GM12878 (cell line): ENCODE results near the gene ZNF691. TPM values are rescaled to one million over a fixed set of nuclear protein-coding genes. Genes with fewer than 3 reads are reported as not detected.
A peak's percentile ranks its signal among the peaks of the same experiment; 100 is the strongest.

Source experiments
- KLF5 ChIP-seq: fragments of 450-650 bp; IDR thresholded peaks from 2 replicates; pipeline ENCODE4 v1.6.1; 2014; ENCODE audit warnings: mild to moderate bottlenecking; ENCODE audit not compliant: partially characterized antibody
- NBN ChIP-seq: fragments of 450-650 bp; IDR thresholded peaks from 2 replicates; pipeline ENCODE4 v1.6.1; 2016
- NFYB ChIP-seq: IDR thresholded peaks from 2 replicates; pipeline ENCODE4 v1.6.1; 2011; ENCODE audit warnings: low read depth, mild to moderate bottlenecking, low read length, improper control_type of control experiment, moderate library complexity; ENCODE audit not compliant: insufficient read depth
- PML ChIP-seq: IDR thresholded peaks from 2 replicates; pipeline ENCODE4 v1.6.1; 2012; ENCODE audit warnings: low read length, inconsistent platforms
- POLR2A ChIP-seq: IDR thresholded peaks from 2 replicates; pipeline ENCODE4 v1.6.1; 2011; ENCODE audit warnings: low read depth, mild to moderate bottlenecking, low read length
- RUNX3 ChIP-seq: IDR thresholded peaks from 2 replicates; pipeline ENCODE4 v1.6.1; 2012; ENCODE audit warnings: low read length, inconsistent platforms
- ZBTB11 ChIP-seq: fragments of 450-650 bp; formaldehyde crosslinking; IDR thresholded peaks from 2 replicates; pipeline ENCODE4 v1.5.0; 2022; ENCODE audit warnings: mild to moderate bottlenecking, missing genetic modification characterization
- ZBTB4 ChIP-seq: fragments of 450-650 bp; formaldehyde crosslinking; IDR thresholded peaks from 2 replicates; pipeline ENCODE4 v1.4.0; 2022; ENCODE audit warnings: mild to moderate bottlenecking, moderate library complexity
- ZNF24 ChIP-seq: fragments of 450-650 bp; IDR thresholded peaks from 2 replicates; pipeline ENCODE4 v1.6.1; 2017; ENCODE audit warnings: antibody characterized with exemption, mild to moderate bottlenecking
- polyA plus RNA-seq, 11 experiments: library from polyadenylated mRNA; depleted of rRNA in 4 of 11; unstranded in 6 of 11; stranded (reverse) in 5 of 11; fragments of >200 nt; fragmentation: Nextera tagmentation in 4 of 11; fragmentation: Illumina TruSeq in 1 of 11; extraction: Ambion mirVana in 4 of 11; extraction: Trizol in 1 of 11; gene quantifications; 1 replicate in 1 of 11; 2 replicates in 10 of 11; pipeline versions ENCODE4 v1.2.1 to v1.2.3, GENCODE V29; 2011 to 2016; ENCODE audit warnings: inconsistent platforms in 2 of 11, missing spikeins in 2 of 11, low read depth in 1 of 11
- total RNA-seq, 4 experiments: library from RNA; depleted of rRNA in 3 of 4; stranded (reverse); fragments of >200 nt in 3 of 4; fragmentation: Illumina TruSeq in 1 of 4; extraction: Trizol in 1 of 4; gene quantifications; 2 replicates each; pipeline versions ENCODE4 v1.2.1 to v1.2.3, GENCODE V29; 2013 to 2021
- TF ChIP-seq, protein P1 (sequence below): fragments of 450-650 bp; IDR thresholded peaks from 2 replicates; pipeline ENCODE4 v1.6.1; 2016; ENCODE audit warnings: mild to moderate bottlenecking, moderate library complexity, borderline replicate concordance
- TF ChIP-seq, protein P2 (sequence below): fragments of 450-650 bp; IDR thresholded peaks from 2 replicates; pipeline ENCODE4 v1.6.1; 2016; ENCODE audit warnings: mild to moderate bottlenecking
- TF ChIP-seq, protein P3 (sequence below): IDR thresholded peaks from 2 replicates; pipeline ENCODE4 v1.6.1; 2011; ENCODE audit warnings: mild to moderate bottlenecking, low read depth, low read length, moderate library complexity; ENCODE audit not compliant: insufficient replicate concordance

Gene ZNF691
- total and polyA plus RNA-seq, 10 of the 15 experiments (the other 5 are each of a cell fraction or from before 2014, with no cell fraction given), result 8.5 to 16.2 (median 12.2) TPM

- TF ChIP-seq, protein P1, sequence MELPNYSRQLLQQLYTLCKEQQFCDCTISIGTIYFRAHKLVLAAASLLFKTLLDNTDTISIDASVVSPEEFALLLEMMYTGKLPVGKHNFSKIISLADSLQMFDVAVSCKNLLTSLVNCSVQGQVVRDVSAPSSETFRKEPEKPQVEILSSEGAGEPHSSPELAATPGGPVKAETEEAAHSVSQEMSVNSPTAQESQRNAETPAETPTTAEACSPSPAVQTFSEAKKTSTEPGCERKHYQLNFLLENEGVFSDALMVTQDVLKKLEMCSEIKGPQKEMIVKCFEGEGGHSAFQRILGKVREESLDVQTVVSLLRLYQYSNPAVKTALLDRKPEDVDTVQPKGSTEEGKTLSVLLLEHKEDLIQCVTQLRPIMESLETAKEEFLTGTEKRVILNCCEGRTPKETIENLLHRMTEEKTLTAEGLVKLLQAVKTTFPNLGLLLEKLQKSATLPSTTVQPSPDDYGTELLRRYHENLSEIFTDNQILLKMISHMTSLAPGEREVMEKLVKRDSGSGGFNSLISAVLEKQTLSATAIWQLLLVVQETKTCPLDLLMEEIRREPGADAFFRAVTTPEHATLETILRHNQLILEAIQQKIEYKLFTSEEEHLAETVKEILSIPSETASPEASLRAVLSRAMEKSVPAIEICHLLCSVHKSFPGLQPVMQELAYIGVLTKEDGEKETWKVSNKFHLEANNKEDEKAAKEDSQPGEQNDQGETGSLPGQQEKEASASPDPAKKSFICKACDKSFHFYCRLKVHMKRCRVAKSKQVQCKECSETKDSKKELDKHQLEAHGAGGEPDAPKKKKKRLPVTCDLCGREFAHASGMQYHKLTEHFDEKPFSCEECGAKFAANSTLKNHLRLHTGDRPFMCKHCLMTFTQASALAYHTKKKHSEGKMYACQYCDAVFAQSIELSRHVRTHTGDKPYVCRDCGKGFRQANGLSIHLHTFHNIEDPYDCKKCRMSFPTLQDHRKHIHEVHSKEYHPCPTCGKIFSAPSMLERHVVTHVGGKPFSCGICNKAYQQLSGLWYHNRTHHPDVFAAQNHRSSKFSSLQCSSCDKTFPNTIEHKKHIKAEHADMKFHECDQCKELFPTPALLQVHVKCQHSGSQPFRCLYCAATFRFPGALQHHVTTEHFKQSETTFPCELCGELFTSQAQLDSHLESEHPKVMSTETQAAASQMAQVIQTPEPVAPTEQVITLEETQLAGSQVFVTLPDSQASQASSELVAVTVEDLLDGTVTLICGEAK, result peak; percentile 96
- no peak for TF ChIP-seq ZNF24
- TF ChIP-seq, protein P2, sequence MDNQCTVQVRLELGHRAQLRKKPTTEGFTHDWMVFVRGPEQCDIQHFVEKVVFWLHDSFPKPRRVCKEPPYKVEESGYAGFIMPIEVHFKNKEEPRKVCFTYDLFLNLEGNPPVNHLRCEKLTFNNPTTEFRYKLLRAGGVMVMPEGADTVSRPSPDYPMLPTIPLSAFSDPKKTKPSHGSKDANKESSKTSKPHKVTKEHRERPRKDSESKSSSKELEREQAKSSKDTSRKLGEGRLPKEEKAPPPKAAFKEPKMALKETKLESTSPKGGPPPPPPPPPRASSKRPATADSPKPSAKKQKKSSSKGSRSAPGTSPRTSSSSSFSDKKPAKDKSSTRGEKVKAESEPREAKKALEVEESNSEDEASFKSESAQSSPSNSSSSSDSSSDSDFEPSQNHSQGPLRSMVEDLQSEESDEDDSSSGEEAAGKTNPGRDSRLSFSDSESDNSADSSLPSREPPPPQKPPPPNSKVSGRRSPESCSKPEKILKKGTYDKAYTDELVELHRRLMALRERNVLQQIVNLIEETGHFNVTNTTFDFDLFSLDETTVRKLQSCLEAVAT, result 0 out of 2 replicates have a peak, but pooled peaks have one; percentile 44
- peak; percentile 95 for TF ChIP-seq NFYB
- no peak for TF ChIP-seq ZBTB11 (CRISPR knock-in tag)
- TF ChIP-seq RUNX3, result no peak
- no peak for TF ChIP-seq ZBTB4 (CRISPR knock-in tag)
- peak; percentile 38; the same call in 1 of the 2 replicates for TF ChIP-seq PML
- TF ChIP-seq POLR2A, result peak; percentile 90
- no peak for TF ChIP-seq NBN
- TF ChIP-seq, protein P3, sequence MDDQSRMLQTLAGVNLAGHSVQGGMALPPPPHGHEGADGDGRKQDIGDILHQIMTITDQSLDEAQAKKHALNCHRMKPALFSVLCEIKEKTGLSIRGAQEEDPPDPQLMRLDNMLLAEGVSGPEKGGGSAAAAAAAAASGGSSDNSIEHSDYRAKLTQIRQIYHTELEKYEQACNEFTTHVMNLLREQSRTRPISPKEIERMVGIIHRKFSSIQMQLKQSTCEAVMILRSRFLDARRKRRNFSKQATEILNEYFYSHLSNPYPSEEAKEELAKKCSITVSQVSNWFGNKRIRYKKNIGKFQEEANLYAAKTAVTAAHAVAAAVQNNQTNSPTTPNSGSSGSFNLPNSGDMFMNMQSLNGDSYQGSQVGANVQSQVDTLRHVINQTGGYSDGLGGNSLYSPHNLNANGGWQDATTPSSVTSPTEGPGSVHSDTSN, result peak; percentile 98
- peak; percentile 37 for TF ChIP-seq KLF5
Measured at GRCh38 chr1:42846257-42847110, at the start of gene ZNF691 (continued).
